PC-3 (cell line): ENCODE data around the gene ATP8A1. TPM values are rescaled to one million over a fixed set of nuclear protein-coding genes. Genes with fewer than 3 reads are reported as not detected.

Experiments used
- ATAC-seq: fragments of 200-7000 bp; cut with Tn5 transposase; 2 replicates; pipeline ENCODE4 v1.9.1; 2020; ENCODE audit warnings: mild to moderate bottlenecking, moderate library complexity
- BruUV-seq: library from RNA; stranded (reverse); fragments of 400-500 nt; replicated peaks from 2 replicates; lab custom pipeline; 2021; lab: Mats Ljungman, UMichigan
- CTCF ChIA-PET: fragments of 300-600 bp; sonication (Branson Sonifier 250); formaldehyde crosslinking; loops from one replicate; lab custom pipeline; 2022; ENCODE audit warnings: antibody characterized with exemption; lab: Charles Lee
- POLR2A ChIA-PET: fragments of 300-600 bp; sonication (Branson Sonifier 250); formaldehyde crosslinking; loops from one replicate; lab custom pipeline; 2022; ENCODE audit warnings: antibody characterized with exemption; ENCODE audit not compliant: unreplicated experiment; lab: Charles Lee
- DNase-seq: peaks from one replicate; pipeline ENCODE4 v3.0.0-alpha.2; 2015
- H2AFZ ChIP-seq: fragments of 300-600 bp; sonication (generic); 2 replicates; pipeline ENCODE4 v1.6.0; 2016; ENCODE audit warnings: antibody characterized with exemption, low read length
- H3F3A ChIP-seq: fragments of 300-600 bp; sonication (generic); one replicate; pipeline ENCODE4 v1.6.0; 2017; ENCODE audit warnings: antibody characterized with exemption, low read length, control low read depth, mild to moderate bottlenecking; ENCODE audit not compliant: unreplicated experiment
- H3K27ac ChIP-seq: fragments of 300-600 bp; sonication (generic); 2 replicates; pipeline ENCODE4 v1.5.1; 2016; ENCODE audit warnings: mild to moderate bottlenecking, low read length
- H3K27me3 ChIP-seq: fragments of 300-600 bp; sonication (generic); 2 replicates; pipeline ENCODE4 v1.6.1; 2016; ENCODE audit warnings: low read length, mixed read lengths
- H3K36me3 ChIP-seq: fragments of 300-600 bp; sonication (generic); 2 replicates; pipeline ENCODE4 v1.6.1; 2016; ENCODE audit warnings: low read depth, mixed run types, low read length, mixed read lengths
- H3K4me1 ChIP-seq: fragments of 300-600 bp; sonication (generic); 2 replicates; pipeline ENCODE4 v1.5.1; 2016; ENCODE audit warnings: low read length; ENCODE audit not compliant: insufficient read depth
- H3K4me2 ChIP-seq: fragments of 300-600 bp; sonication (generic); 2 replicates; pipeline ENCODE4 v1.6.0; 2016; ENCODE audit warnings: low read length
- H3K4me3 ChIP-seq: fragments of 300-600 bp; sonication (generic); 2 replicates; pipeline ENCODE4 v1.5.1; 2016; ENCODE audit warnings: mild to moderate bottlenecking, low read length, mixed read lengths
- H3K79me2 ChIP-seq: fragments of 300-600 bp; sonication (generic); 2 replicates; pipeline ENCODE4 v1.6.1; 2017; ENCODE audit warnings: low read length, mixed read lengths
- H3K9ac ChIP-seq: fragments of 300-600 bp; sonication (generic); 2 replicates; pipeline ENCODE4 v1.6.0; 2016; ENCODE audit warnings: mild to moderate bottlenecking, low read length
- H3K9me2 ChIP-seq: fragments of 300-600 bp; sonication (generic); replicated peaks from 2 replicates; pipeline ENCODE4 v1.6.1; 2016; ENCODE audit warnings: mixed run types, low read length, mixed read lengths
- H3K9me3 ChIP-seq: fragments of 300-600 bp; sonication (generic); 2 replicates; pipeline ENCODE4 v1.6.1; 2016; ENCODE audit warnings: low read length, mixed read lengths
- H4K20me1 ChIP-seq: fragments of 300-600 bp; sonication (generic); 2 replicates; pipeline ENCODE4 v1.6.1; 2016; ENCODE audit warnings: low read length, mixed read lengths
- CTCF ChIP-seq: fragments of 300-600 bp; sonication (generic); conservative IDR thresholded peaks from 2 replicates; pipeline ENCODE4 v1.5.1; 2017; ENCODE audit warnings: antibody characterized with exemption, low read depth, mild to moderate bottlenecking, low read length
- EZH2 ChIP-seq: fragments of 300-600 bp; sonication (generic); IDR thresholded peaks from one replicate; pipeline ENCODE4 v1.6.1; 2017; ENCODE audit warnings: antibody characterized with exemption, mild to moderate bottlenecking, low read length; ENCODE audit not compliant: unreplicated experiment
- EZH2phosphoT487 ChIP-seq: fragments of 300-600 bp; sonication (generic); IDR thresholded peaks from 2 replicates; pipeline ENCODE4 v1.6.1; 2018; ENCODE audit warnings: mild to moderate bottlenecking, antibody characterized with exemption, low read length, borderline replicate concordance
- intact Hi-C: fragments of 100-400 bp; cut with micrococcal nuclease; formaldehyde crosslinking; loops from 2 replicates; pipeline ENCODE4 v1.9.0; 2023
- total RNA-seq: library from RNA; depleted of rRNA; stranded (reverse); fragments of >200 nt; gene quantifications from 2 replicates; pipeline ENCODE4 v1.2.3, GENCODE V29; 2014

ATP8A1 gene
- total RNA-seq, 1 experiment from 2014 or later: 3.9 TPM

- H4K20me1 ChIP-seq: no peaks in the 10 kb centered on the region
- H3F3A ChIP-seq: no peaks in the 10 kb centered on the region
- H3K27me3 ChIP-seq: no peaks in the 10 kb centered on the region
- intact Hi-C loops: no loop called here
- H3K9ac ChIP-seq: no peak overlapping the region
- H2AFZ ChIP-seq: no peak overlapping the region
- TF ChIP-seq CTCF (no peak), EZH2 (no peak), EZH2phosphoT487 (no peak)
- H3K36me3 ChIP-seq: no peaks in the 10 kb centered on the region
- no peak for DNase-seq
- no peak overlapping the region for H3K27ac ChIP-seq
- H3K4me1 ChIP-seq: peaks cover 3% of the 10 kb centered on the region; the same call in 1 of the 2 replicates
- no peak for ATAC-seq
- ChIA-PET CTCF (no interaction called here), POLR2A (no interaction called here)
- no peaks in the 10 kb centered on the region for H3K79me2 ChIP-seq
- no peak overlapping the region for H3K4me3 ChIP-seq
- BruUV-seq: no TSS peak
- no peak overlapping the region for H3K4me2 ChIP-seq
- no peaks in the 10 kb centered on the region for H3K9me3 ChIP-seq
- no peaks in the 10 kb centered on the region for H3K9me2 ChIP-seq
Measured at GRCh38 chr4:42646999-42647541, 9.8 kb downstream of the ATP8A1 start.

- no peak overlapping the region for H3K4me2 ChIP-seq
- no peaks in the 10 kb centered on the region for H3K9me2 ChIP-seq
- ChIA-PET POLR2A (no interaction called here), CTCF (no interaction called here)
- no peak for ATAC-seq
- peaks cover 7% of the 10 kb centered on the region; the same call in 1 of the 2 replicates for H3K4me1 ChIP-seq
- intact Hi-C loops: no loop called here
- no peak overlapping the region for H3K27ac ChIP-seq
- H3F3A ChIP-seq: no peaks in the 10 kb centered on the region
- H3K79me2 ChIP-seq: no peaks in the 10 kb centered on the region
- no TSS peak for BruUV-seq
- TF ChIP-seq CTCF (no peak), EZH2 (no peak), EZH2phosphoT487 (no peak)
- no peaks in the 10 kb centered on the region for H3K27me3 ChIP-seq
- H3K9ac ChIP-seq: no peak overlapping the region
- DNase-seq: no peak
- H3K36me3 ChIP-seq: no peaks in the 10 kb centered on the region
- H4K20me1 ChIP-seq: no peaks in the 10 kb centered on the region
- no peak overlapping the region for H3K4me3 ChIP-seq
- no peaks in the 10 kb centered on the region for H3K9me3 ChIP-seq
- no peak overlapping the region for H2AFZ ChIP-seq
Measured at GRCh38 chr4:42646013-42646784, 10.7 kb downstream of the ATP8A1 start.

DNA sequence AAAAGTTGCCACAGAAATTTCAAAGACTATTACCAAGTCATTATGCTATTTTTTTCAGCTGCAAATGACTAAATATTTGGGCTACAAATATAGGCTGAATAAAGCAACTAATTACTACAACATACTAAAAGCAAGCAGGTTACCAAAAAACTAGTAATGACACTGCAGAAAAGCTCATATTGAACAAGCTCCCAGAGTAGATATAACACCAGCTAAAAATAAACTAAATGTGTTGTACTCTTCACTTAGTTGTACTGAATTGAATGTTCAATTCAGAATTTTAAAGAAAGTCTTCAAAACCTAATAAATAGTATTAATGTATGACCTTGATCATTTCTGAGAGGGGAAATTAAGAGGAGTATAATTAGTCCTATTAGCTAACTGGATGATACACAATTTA lies 12.0 kb downstream of the ATP8A1 start:
- H3K27me3 ChIP-seq: no peaks in the 10 kb centered on the region
- H3K79me2 ChIP-seq: no peaks in the 10 kb centered on the region
- ChIA-PET POLR2A (no interaction called here), CTCF (no interaction called here)
- no peak overlapping the region for H3K27ac ChIP-seq
- intact Hi-C loops: no loop called here
- ATAC-seq (no peak), DNase-seq (no peak)
- no TSS peak for BruUV-seq
- no peaks in the 10 kb centered on the region for H3K36me3 ChIP-seq
- TF ChIP-seq CTCF: no peak
- no peak overlapping the region for H3K4me3 ChIP-seq
- H3K4me1 ChIP-seq: peaks cover 7% of the 10 kb centered on the region; the same call in 1 of the 2 replicates
- no peaks in the 10 kb centered on the region for H3K9me2 ChIP-seq
- no peak overlapping the region for H3K4me2 ChIP-seq
- H2AFZ ChIP-seq: no peak overlapping the region
- no peaks in the 10 kb centered on the region for H3F3A ChIP-seq
- H3K9ac ChIP-seq: no peak overlapping the region
- H4K20me1 ChIP-seq: no peaks in the 10 kb centered on the region
- H3K9me3 ChIP-seq: no peaks in the 10 kb centered on the region
